ENCODE data around the gene SHISA4.

The SHISA4 gene

GRCh38 chr1:201882665-201883132, 6.0 kb upstream of the SHISA4 start:
- no peak for DNase-seq

GRCh38 chr1:201883266-201883665, 5.4 kb upstream of the SHISA4 start:
- DNase-seq, result no peak

GRCh38 chr1:201883786-201884185, 4.9 kb upstream of the SHISA4 start:
- DNase-seq, result no peak

- no peak for DNase-seq
These were observed 4.3 kb upstream of the SHISA4 start for GRCh38 chr1:201884425-201884824.

GRCh38 chr1:201885531-201886075, 3.1 kb upstream of the SHISA4 start:
- DNase-seq, result no peak

- no peak for DNase-seq
These were observed 2.4 kb upstream of the SHISA4 start for GRCh38 chr1:201886103-201886885.

GRCh38 chr1:201887116-201887866, 1.4 kb upstream of the SHISA4 start:
- no peak for DNase-seq

- no peak for DNase-seq
These were observed 631 bp downstream of the SHISA4 start for GRCh38 chr1:201889090-201889968.

GRCh38 chr1:201890223-201890622, 1.5 kb downstream of the SHISA4 start:
- no peak for DNase-seq

GRCh38 chr1:201890806-201891450, 2.2 kb downstream of the SHISA4 start:
- DNase-seq, result no peak

GRCh38 chr1:201891451-201892045, 2.9 kb downstream of the SHISA4 start:
- DNase-seq, result no peak

- DNase-seq, result no peak
These were observed 3.5 kb downstream of the SHISA4 start for GRCh38 chr1:201892211-201892610.

- no peak for DNase-seq
These were observed 4.7 kb downstream of the SHISA4 start for GRCh38 chr1:201893431-201893830.

- DNase-seq, result no peak
These were observed 5.8 kb downstream of the SHISA4 start for GRCh38 chr1:201894343-201895119.

- DNase-seq, result no peak
These were observed 6.5 kb downstream of the SHISA4 start for GRCh38 chr1:201895120-201895665.

GRCh38 chr1:201895913-201896807, 7.5 kb downstream of the SHISA4 start:
- DNase-seq, result no peak

- no peak for DNase-seq
These were observed 8.3 kb downstream of the SHISA4 start for GRCh38 chr1:201896951-201897391.

GRCh38 chr1:201898240-201898894, 9.7 kb downstream of the SHISA4 start:
- no peak for DNase-seq

GRCh38 chr1:201898992-201899391, 10.3 kb downstream of the SHISA4 start:
- no peak for DNase-seq

All from NCI-H187 treated with DMSO at 0.1 percent for 48 hours (cell line).